Nephron (organoid): ENCODE results near the gene PRKCH.

Experiments used
- H3K27ac Mint-ChIP-seq, 3 experiments: 2 replicates each; pipeline ENCODE4 v1.8.0; 2020; ENCODE audit warnings: mixed read lengths in 3 of 3, mild to moderate bottlenecking in 2 of 3, moderate library complexity in 1 of 3
- H3K27me3 Mint-ChIP-seq: 2 replicates; pipeline ENCODE4 v1.8.0; 2021; ENCODE audit warnings: low read depth, mild to moderate bottlenecking, moderate library complexity, mixed read lengths
- H3K36me3 Mint-ChIP-seq: 2 replicates; pipeline ENCODE4 v1.8.0; 2020; ENCODE audit warnings: low read depth, mixed read lengths
- H3K4me1 Mint-ChIP-seq: 2 replicates; pipeline ENCODE4 v1.8.0; 2020; ENCODE audit warnings: mixed read lengths
- H3K4me3 Mint-ChIP-seq, 3 experiments: 2 replicates each; pipeline ENCODE4 v1.8.0; 2020; ENCODE audit warnings: mild to moderate bottlenecking in 3 of 3, mixed read lengths in 3 of 3, moderate library complexity in 2 of 3
- H3K9me3 Mint-ChIP-seq: 2 replicates; pipeline ENCODE4 v1.8.0; 2020; ENCODE audit warnings: mixed read lengths
- CTCF ChIP-seq, 3 experiments: fragments of 200-600 bp; sonication (generic); IDR thresholded peaks; one replicate each; pipeline ENCODE4 v1.5.0; 2021; ENCODE audit warnings: antibody characterized with exemption in 3 of 3; ENCODE audit not compliant: unreplicated experiment in 3 of 3

Gene PRKCH

DNA sequence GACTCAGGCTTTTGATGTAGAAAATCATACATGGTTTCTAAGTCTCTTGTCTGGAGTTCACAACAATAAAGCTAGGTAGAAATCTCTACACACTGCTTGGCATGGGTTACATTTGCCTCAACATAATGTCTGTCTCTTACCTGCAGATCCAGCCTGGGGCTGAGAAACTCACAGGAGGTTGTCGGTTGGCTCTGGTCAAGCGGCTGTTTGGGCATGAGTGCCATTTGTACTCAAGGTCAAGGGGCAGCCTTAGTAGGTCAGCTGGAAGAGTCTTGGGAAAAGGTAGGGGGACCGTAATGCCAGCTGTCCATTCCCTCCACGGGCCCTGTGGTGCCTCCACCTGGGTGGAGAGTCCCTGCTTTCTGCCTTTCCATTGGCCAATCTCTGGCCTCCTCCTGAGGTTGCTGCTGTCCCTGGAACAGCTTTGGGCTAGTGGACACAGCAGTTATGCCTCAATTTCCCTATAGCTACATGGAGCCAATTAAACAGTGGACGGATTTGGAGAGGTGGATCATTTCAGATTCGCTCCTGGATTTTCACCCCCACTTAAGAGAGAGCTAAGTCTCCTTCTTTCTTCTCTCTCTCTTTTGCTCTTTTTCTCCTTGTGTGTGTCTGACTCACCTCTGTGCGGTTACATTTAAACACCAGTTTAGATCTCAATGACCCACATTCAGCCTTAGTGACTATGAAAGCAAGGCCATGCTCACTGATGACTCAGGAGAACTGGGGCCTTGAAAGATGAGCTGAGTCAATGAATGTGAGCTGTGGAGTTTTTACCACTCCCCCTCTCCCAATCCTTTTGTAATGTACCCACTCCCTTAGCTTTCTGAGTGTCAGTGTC is 241.2 kb downstream of the PRKCH start:
- H3K36me3 Mint-ChIP-seq = no peaks in the 10 kb centered on the region
- H3K4me3 Mint-ChIP-seq = no peak overlapping the region
- peak overlapping the region; percentile 90 to 93 (median 90) for H3K27ac Mint-ChIP-seq
- H3K27me3 Mint-ChIP-seq = peaks cover 4% of the 10 kb centered on the region
- H3K9me3 Mint-ChIP-seq = no peaks in the 10 kb centered on the region
- TF ChIP-seq CTCF (IDR thresholded peaks at IDR 0.05; ENCODE audit: unreplicated experiment in 3 of 3) = no peak
- peaks cover 68% of the 10 kb centered on the region for H3K4me1 Mint-ChIP-seq

DNA sequence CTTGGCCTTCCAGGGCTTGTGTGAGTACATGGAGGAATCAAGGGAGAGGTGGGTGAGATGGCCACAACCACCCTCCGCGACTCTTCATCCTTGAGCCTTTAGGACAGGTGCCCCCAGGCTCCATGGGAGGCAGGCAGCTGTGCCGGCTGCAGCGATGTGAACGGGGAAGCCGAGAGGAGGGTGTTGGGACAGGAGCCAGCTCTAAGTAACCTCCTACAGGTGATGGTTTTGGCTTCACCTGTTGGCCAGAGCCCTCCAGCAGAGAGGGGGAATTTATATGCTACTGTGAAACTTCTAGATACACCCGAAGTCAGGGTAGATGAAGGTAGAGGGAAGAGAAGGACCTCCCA is 241.8 kb downstream of the PRKCH start:
- no peak overlapping the region for H3K4me3 Mint-ChIP-seq
- H3K4me1 Mint-ChIP-seq = peaks cover 68% of the 10 kb centered on the region
- H3K27ac Mint-ChIP-seq = peak overlapping the region; percentile 90 to 93 (median 90)
- no peaks in the 10 kb centered on the region for H3K36me3 Mint-ChIP-seq
- H3K27me3 Mint-ChIP-seq = peaks cover 3% of the 10 kb centered on the region
- no peaks in the 10 kb centered on the region for H3K9me3 Mint-ChIP-seq
- no peak for TF ChIP-seq CTCF (IDR thresholded peaks at IDR 0.05; ENCODE audit: unreplicated experiment in 3 of 3)

- Mint-ChIP-seq H3K36me3 (no peaks in the 10 kb centered on the region), H3K4me1 (peaks cover 75% of the 10 kb centered on the region), H3K27me3 (peaks cover 9% of the 10 kb centered on the region), H3K4me3 (no peak overlapping the region), H3K27ac (peak overlapping the region; percentile 90 to 93 (median 90)), H3K9me3 (no peaks in the 10 kb centered on the region)
- no peak for TF ChIP-seq CTCF (IDR thresholded peaks at IDR 0.05; ENCODE audit: unreplicated experiment in 3 of 3)
These were observed 242.7 kb downstream of the PRKCH start for GRCh38 chr14:61563880-61564617.

DNA sequence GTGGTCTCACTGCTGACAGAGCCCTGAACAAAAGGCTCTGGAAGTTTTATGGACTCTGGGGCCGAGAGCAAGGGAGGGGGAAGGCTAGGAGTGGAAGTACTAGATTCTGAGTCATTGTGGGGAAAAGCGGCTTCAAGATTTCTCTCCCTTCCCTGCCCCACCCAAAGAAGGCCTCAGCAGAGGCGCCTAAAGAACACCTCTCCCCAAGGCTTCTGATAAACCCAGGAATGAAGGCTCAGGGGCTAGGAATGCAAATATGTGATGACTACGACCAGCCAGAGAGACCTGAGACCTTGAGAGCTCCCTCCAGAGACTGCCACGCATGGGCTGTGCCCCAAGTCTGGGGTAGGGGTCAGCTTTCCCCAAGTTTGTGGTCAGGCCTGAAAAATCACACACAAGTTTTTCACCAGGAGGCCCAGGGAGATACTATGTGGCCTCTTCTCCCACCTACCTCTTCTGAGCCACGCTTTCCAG is 243.3 kb downstream of the PRKCH start:
- TF ChIP-seq CTCF (IDR thresholded peaks at IDR 0.05; ENCODE audit: unreplicated experiment in 3 of 3) = no peak
- no peak overlapping the region for H3K4me3 Mint-ChIP-seq
- peaks cover 77% of the 10 kb centered on the region for H3K4me1 Mint-ChIP-seq
- no peaks in the 10 kb centered on the region for H3K9me3 Mint-ChIP-seq
- H3K36me3 Mint-ChIP-seq = no peaks in the 10 kb centered on the region
- H3K27me3 Mint-ChIP-seq = peaks cover 14% of the 10 kb centered on the region
- H3K27ac Mint-ChIP-seq = peak overlapping the region; percentile 90 to 93 (median 90)

- Mint-ChIP-seq H3K4me1 (peaks cover 77% of the 10 kb centered on the region), H3K4me3 (no peak overlapping the region), H3K9me3 (no peaks in the 10 kb centered on the region), H3K36me3 (no peaks in the 10 kb centered on the region), H3K27me3 (peaks cover 19% of the 10 kb centered on the region), H3K27ac (peak overlapping the region in 2 of 3 experiments; percentile 90 to 93)
- TF ChIP-seq CTCF (IDR thresholded peaks at IDR 0.05; ENCODE audit: unreplicated experiment in 3 of 3) = no peak
These were observed 243.8 kb downstream of the PRKCH start for GRCh38 chr14:61565181-61565580.
